ENCODE data around the gene MON2.

The MON2 gene

DNA sequence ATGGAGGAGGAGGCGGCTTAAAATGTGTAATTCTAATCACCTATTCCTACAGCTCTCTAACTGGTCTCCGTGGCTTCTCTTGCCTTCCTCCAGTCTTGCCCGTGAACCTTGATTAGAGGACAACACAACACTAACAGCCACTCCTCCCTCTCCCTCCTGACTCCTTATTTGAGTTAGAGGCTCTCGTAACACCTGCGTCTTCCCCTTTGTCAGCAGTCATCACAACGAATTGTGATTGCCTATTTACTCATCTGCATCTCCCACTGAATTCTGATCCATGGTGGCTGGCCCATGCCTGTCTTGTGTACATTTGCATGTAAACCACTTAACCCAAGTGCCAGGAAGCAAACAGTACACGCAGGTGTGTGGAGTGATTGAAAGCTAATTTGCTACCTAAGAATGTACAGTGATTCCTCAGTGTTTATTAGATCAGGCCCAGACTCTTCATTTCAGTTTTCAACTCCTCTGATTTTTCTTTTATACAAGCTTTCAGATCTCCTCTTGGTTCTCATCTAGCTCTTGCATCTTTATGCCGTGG lies 154.5 kb downstream of the MON2 start:
- no peak for DNase-seq

DNA sequence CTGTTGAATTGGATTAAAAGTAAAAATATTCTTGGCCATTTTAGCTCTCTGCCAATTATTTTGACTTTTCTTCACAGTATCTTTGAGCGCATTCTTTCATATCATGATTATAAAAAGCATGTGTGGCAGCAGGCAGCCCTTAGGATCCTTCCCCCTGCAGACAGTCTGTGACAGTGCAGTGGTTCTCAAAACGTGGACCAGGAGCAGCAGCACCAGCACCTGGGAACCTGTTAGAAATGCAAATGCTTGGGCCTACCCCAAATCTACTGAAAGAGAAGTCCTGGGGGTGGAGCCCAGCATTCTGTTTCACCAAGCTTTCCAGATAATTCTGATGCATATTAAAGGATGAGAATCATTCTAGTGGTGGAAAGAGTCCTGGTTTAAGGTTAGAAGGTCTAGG lies 155.6 kb downstream of the MON2 start:
- DNase-seq: no peak

DNA sequence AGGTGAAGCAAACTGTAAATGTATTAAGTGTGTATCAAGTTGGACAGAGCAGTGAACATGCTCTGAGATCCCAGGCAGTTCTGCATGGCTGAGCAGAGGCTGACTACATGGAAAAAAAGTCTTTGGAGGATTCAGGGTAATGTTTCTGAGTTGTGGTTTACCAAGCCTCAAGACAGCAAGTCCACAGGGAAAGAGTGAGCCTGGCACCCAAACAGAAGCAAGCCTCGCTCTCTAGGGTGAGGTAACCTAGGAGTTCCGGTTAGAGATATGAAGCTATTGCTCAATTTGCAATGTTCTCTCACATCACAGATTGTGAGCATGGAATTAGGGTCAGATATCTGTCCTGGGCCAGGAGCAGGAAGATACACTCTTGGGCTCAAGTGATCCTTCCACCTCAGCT lies 158.6 kb downstream of the MON2 start:
- DNase-seq: no peak

DNA sequence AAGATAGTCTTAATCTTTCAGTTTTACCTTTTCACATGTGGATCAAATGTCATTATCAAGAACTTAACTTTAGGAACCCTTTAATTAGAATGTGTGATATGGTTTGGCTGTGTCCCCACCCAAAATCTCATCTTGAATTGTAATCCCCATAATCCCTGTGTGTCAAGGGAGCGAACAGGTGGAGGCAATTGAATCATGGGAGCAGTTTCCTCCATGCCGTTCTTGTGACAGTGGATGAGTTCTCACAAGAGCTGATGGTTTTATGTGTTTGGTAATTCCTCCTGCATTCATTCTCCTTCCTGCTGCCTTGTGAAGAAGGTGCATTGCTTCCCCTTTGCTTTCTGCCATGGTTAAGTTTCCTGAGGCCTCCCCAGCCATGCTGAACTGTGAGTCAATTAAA lies 160.6 kb downstream of the MON2 start:
- no peak for DNase-seq

DNA sequence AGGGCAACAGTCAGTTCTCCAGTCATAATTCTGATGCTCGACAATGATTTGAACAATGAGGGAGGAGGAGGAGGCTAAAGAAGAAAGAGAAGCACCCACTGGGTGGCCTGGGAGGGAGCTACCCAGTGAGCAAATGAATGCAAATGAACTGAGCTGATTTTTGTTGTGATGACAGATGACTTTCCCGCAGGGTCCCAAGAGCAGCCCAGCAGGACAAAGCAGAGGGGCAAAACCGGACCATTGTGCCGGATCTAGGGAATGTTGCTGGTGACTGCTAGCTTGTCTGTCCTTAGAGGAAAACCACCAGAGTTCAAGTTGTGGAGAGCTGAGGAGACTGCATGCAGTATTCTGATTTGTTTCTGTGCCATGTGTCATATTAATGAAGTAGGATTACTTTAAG lies 162.8 kb downstream of the MON2 start:
- DNase-seq: no peak

DNA sequence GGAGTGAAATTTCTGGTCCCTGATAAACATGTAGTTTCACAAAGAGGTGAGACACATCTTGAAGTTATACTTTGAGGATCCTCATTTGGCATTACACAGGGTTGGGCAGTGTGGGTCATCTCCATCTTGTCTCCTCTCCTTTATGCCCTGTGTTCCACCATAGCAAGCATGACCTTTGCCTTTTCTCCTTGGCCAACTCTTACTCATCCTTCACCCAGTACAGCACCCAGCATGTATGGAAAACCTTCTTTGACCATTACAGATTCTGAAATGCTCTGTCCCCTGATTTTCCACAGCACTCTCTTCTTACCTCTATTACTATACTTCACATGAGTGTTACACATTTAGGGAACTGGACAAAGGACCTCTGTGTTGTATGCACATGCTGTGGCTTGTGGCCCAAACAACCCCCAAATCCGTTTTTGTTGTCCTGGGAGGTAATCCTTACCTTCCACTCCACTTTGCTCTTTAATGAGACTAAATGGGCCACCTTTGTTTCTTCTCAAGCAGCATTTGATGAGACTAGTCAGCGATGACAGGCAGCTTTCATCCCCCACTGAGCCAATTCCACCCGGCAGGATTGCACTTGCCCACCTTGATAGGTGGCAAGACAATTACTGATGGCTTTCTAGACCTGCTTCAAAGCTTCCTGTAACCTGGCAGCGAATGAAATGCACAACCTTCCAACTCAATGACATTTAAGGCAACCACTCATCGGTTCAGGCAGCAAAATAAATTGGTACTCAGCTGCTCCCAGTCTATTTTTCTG lies 163.5 kb downstream of the MON2 start:
- no peak for DNase-seq

DNA sequence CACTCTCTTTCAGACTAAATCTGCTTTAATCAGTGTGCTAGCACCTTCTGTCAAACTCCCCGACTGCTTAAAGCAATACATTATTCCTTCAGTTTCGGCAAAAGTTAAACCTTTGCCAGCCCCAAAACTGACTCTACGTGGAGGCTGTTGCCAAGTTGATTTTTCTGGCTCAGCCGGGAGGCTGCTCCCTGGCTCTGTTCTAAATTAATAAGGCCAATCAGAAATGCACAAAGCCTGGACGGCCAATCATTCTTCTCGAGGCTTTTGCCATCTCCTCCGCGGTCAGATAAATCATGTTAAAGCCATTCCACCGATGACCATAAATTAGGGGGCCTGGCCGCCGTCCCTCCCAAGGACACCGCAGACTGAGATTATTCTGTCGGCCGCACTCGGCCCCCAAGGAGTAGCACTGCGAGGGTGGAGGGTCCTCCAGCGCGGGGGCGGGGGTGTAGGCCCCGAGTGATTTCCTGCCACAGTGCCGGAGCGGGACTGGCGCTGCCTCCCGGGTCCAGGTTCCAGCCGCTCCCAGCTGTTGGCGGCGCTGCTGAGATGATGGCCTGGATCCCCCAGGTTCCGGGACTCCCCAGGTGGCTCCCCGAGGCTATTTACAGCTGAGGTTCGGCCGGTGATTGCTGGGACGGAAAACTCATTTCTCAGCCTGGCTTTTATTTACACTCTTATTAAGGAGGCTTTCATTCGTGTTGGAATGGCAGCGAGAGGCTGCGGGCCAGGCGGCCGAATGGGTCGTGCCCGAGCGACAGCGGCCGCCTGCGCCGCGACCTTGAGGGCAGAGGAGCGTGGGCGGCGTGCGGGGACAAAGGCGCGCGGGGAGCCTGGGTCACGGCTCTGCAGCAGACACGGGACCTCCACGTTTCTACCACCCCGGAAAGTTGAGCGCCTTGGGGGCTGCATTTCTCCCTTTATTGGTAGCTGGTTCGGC lies 165.1 kb downstream of the MON2 start:
- DNase-seq: no peak

DNA sequence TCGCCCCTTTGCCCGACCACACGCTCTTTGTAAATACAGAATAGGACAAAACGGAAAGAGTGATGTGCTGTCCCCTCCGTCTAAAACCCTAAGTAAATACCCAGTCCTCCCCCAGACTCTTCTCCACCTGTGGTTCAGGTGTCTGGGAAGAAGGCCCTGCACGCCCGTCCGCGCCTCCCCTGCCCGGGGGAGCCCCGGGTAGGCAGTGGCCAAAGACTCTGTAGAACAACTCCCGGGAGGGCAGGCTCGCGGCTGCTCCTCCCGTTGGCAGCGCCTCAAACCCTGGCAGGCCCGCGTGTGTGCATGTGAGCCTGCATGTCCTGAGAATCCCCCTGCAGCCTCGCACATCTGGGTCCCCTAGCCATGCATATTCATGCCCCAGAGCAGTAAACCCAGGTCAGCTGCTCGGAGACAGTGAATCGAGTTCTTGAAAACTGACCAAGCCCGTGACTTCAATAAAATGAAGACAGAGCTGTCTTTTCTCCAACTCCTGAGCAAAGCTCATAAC lies 165.8 kb downstream of the MON2 start:
- no peak for DNase-seq

DNA sequence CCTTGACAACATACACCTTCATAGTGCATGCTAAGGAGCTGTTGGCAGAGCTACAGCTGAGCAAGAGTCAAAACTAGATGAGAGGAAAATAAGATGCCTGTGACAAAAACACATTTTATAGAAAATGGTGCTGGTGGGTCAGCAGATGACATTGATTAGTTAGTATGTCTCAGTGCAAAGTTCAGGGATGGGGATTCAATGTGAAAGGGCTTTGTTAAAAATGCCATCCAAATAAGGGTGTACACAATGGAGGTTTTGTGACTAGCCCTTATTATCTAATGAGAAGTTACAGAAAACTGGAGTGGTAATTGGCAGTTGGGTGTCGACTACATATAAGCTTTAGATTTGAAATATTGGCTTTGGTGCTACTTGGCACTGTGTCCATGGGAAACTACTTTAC lies 169.0 kb downstream of the MON2 start:
- no peak for DNase-seq

DNA sequence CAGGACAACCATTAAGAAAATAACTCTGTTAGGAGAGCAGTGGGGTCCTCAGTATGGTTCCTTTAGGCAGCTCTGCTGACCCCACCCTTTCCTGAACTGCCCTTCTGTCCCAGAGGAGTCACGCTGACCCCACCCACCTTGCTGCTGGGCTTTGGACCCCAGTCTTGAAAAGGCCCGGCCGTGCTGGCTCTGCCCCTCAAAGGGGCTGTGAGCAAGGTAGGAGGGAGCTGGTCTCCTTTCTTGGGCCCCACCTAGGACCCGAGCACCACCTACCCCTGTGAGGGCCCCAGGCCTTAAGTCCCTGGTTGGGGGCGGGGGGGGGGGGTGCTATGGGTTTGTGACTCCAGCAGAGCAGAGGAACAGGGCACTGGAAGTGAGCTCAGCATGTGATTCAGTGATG lies 171.1 kb downstream of the MON2 start:
- no peak for DNase-seq

DNA sequence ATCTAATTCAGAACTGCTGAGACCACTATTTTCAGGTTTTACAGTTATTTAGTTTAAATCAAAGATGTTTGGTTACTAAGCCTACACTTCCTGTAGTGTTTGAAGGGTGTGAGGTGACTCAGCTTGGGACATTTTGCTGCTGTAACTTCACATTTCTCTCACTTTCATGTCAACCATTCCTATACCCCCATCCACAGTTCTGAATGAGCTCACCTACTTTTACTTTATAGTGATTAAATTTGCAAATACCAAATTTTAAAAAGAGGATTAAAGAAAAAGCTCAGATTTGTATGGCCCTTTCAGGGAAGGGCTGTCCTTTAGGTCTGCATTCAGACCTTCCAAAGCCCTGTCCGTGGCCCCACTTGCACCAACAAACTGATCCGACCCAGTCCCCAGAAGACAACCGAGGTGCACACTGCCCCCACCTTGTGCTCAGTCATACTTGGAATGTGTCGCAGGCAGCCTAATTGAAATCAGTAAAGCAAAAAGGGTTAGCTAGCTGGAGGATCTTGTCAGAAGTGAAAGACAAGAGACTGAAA lies 174.4 kb downstream of the MON2 start:
- DNase-seq: no peak

DNA sequence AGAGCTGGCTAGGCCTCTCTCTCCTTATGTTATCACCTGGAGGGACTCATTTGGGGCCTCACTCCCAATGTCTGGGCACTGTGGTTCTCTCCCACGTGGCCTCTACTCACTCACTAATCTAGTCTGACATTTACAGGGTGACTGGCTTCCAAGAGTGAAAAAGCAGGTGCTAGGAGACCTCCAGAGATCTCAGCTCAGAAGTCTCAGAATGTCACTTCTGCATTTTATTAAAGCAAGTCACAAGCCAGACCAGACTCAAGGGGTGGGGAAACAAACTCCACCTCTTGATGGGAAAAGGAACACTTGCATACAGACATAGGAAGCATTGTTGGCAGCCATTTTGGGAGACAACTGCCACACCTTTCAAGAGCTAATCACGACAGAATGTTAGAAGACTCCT lies 175.9 kb downstream of the MON2 start:
- no peak for DNase-seq

DNA sequence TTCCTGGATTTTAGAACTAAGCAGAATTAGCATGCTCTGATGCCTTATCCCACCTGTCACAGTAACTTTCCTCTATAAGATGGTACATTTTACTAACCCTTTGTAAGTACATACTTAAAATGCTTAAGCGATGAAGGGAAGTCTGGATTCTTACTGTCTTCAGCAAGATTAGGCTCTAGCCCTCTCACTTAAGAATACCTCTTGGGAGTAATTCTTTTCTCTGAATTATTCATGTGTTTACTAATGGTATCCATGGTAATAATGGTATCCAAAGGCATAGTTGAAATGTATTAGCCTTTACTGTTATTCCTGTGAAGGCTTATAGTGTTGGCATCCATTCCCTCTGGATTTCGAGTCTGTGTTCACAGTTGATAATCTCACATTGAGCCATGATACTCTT lies 176.9 kb downstream of the MON2 start:
- DNase-seq: no peak

DNA sequence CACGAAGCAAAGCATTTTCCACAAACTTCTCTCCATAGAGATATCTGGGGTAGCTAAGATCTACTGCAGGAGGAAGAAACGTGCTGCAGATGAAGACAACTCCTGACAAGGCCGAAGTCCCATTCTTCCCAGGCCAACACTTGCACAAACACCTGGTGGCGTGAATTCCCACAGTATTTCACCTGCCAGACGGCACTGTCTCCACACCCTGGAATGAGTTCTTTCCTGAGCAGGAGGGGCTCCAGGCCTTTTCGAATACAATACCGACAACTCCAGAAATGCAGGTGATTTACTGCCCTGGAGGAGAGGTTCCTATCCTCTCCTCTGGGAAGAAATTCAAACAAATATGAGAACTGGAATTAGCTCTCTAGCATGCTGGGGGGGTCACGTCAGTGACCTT lies 179.9 kb downstream of the MON2 start:
- no peak for DNase-seq

DNA sequence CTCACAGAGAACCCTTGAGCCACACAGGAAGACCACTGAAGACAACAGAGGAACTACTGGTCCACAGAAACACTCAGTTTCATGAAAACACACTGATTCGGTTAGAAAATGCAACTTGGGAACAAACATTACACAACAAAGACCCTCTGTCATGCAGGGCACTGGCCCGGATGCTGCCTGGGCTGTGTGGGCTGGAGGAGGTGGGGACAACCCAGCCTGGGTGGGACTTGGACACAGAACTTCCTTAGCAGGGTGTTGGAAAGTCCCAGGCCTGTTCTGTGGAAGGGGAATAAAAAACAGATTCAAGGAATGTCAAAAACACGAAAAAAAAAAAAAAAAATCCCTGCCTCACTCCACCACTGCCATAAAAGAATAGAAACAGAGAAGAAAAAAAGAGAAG lies 181.0 kb downstream of the MON2 start:
- DNase-seq: no peak

DNA sequence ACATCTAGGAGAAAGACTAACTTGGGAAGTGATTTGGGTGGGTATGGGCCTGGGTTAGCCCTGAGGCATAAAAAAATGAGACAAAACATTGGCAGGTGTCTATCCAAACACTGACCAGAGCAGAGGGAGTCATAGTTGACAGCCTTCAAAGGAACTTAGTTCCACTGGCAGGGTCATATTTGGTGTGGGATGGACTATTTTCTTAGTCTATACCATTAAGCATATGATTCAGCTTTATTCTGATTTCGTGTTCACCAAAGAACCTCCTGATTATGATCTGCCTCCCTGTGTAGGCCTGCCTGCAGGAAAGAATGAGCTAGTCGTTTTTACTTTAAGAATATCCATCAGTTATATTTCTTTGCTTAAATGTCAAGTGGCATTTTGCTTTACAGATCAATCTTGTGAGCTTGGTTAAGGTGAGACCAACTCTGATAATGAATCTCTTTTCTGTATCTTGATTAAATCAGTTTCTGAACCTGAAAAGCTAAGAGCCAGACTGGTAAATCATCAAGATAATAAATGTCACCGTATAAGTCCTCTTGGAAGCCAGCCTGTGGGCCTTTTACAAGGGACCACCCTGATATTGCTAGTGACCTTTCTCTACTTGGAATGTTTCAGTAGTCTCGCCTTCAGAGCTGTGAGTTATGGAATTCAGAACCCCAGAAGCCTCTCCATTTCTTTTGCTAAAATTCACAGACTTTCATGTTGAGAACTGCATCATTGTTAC lies 182.9 kb downstream of the MON2 start:
- DNase-seq: no peak

Data from activated T-cell treated with anti-CD3 and anti-CD28 coated beads for 4 hours (primary cell).